ENCODE measurements around the gene ADGRA3. TPM values are rescaled to one million over a fixed set of nuclear protein-coding genes. Genes with fewer than 3 reads are reported as not detected.

Gene ADGRA3
- total RNA-seq, 1 donor from 2014 or later, result 15.8 TPM

- Histone ChIP-seq H3K27ac (no peak overlapping the region), H3K27me3 (ENCODE audit: low read depth) (no peaks in the 10 kb centered on the region), H3K9me3 (peaks cover 15% of the 10 kb centered on the region), H3K4me3 (no peak overlapping the region), H3K36me3 (no peaks in the 10 kb centered on the region), H3K4me1 (no peaks in the 10 kb centered on the region)
- no peak for TF ChIP-seq CTCF (IDR thresholded peaks at IDR 0.05)
- ATAC-seq, result no peak
- no peak for DNase-seq
- intact Hi-C loops (cut with DNase I), result no loop called here
Measured at GRCh38 chr4:22532896-22533295, 17.0 kb upstream of the ADGRA3 start.

GRCh38 chr4:22532117-22532516 is 16.3 kb upstream of the ADGRA3 start:
- peaks cover 15% of the 10 kb centered on the region for H3K9me3 ChIP-seq
- no peaks in the 10 kb centered on the region for H3K4me1 ChIP-seq
- TF ChIP-seq CTCF (IDR thresholded peaks at IDR 0.05), result no peak
- H3K27ac ChIP-seq, result no peak overlapping the region
- H3K27me3 ChIP-seq (ENCODE audit: low read depth), result no peaks in the 10 kb centered on the region
- H3K36me3 ChIP-seq, result no peaks in the 10 kb centered on the region
- DNase-seq (no peak), ATAC-seq (no peak)
- H3K4me3 ChIP-seq, result no peak overlapping the region
- intact Hi-C loops (cut with DNase I), result no loop called here

- Histone ChIP-seq H3K9me3 (peaks cover 15% of the 10 kb centered on the region), H3K4me1 (no peaks in the 10 kb centered on the region), H3K36me3 (no peaks in the 10 kb centered on the region), H3K27ac (no peak overlapping the region), H3K27me3 (ENCODE audit: low read depth) (no peaks in the 10 kb centered on the region), H3K4me3 (no peak overlapping the region)
- intact Hi-C loops (cut with DNase I), result no loop called here
- DNase-seq, result no peak
- no peak for TF ChIP-seq CTCF (IDR thresholded peaks at IDR 0.05)
- ATAC-seq, result no peak
Measured at GRCh38 chr4:22531311-22532019, 15.6 kb upstream of the ADGRA3 start.

GRCh38 chr4:22524895-22525294 is 9.0 kb upstream of the ADGRA3 start:
- no peak for DNase-seq
- Histone ChIP-seq H3K9me3 (no peaks in the 10 kb centered on the region), H3K36me3 (no peaks in the 10 kb centered on the region), H3K27me3 (ENCODE audit: low read depth) (no peaks in the 10 kb centered on the region), H3K4me3 (no peak overlapping the region), H3K27ac (no peak overlapping the region), H3K4me1 (no peaks in the 10 kb centered on the region)
- ATAC-seq, result no peak
- TF ChIP-seq CTCF (IDR thresholded peaks at IDR 0.05), result no peak
- intact Hi-C loops (cut with DNase I), result no loop called here

GRCh38 chr4:22522706-22523501 is 7.0 kb upstream of the ADGRA3 start:
- ATAC-seq, result no peak
- H3K36me3 ChIP-seq, result no peaks in the 10 kb centered on the region

More at GRCh38 chr4:22522706-22523501, 7.0 kb upstream of the ADGRA3 start:
- no peaks in the 10 kb centered on the region for H3K27me3 ChIP-seq (ENCODE audit: low read depth)
- no peak for TF ChIP-seq CTCF (IDR thresholded peaks at IDR 0.05)
- H3K9me3 ChIP-seq, result no peaks in the 10 kb centered on the region
- H3K4me3 ChIP-seq, result no peak overlapping the region
- DNase-seq, result no peak
- intact Hi-C loops (cut with DNase I), result no loop called here
- no peaks in the 10 kb centered on the region for H3K4me1 ChIP-seq
- no peak overlapping the region for H3K27ac ChIP-seq

Measured in lower lobe of right lung (tissue), 2 donors.